ENCODE measurements around the gene TMEM44.
"Not testable (repeated sequence)": the region's sequence is repeated elsewhere in the genome, so short reads cannot be mapped to it uniquely, and the experiment has no call there.

Gene TMEM44

DNA sequence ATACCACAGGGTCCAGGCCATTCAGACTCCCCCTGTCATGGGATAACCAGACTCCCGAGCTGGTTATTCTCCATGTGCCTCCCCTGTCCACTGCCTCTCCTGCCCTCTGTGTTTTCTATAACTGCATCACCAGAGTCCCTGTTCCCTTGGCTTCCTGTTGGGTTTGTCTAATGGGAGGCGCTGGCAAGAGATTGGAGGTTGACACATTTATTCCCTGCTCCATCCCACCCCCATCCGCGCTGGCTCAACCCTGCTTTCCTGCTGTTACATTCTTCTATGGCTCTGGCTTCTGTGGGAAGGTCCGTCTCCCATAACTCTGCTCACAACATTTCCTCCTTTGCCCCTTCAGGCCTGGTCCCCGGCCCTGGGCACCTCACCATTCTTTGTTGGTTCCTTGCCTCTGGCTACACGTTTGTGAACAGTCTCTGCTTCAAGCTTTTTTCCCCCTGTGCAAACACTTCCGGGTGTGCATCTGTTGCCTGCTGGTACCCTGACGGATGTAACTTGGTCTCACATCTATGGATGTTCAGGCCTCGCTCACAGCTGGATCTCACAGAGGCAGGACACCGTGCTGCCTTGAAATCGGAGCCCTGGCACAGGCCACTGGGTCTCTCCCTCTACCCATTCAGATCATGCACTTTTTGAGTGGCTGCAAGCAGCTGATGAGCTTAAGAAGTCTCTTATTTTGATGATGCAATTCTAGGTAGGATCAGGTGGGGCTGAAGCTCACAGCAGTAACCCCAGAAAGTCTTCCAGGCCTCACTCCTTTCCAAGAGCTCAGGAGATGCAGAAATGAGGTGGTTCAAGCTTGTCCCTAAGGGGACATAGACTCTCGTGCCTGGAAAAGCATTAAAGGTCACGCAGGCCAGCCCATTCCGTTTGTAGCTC, 77.8 kb downstream of the TMEM44 start:
- DNase-seq (ENCODE audit: low spot score): no peak

DNA sequence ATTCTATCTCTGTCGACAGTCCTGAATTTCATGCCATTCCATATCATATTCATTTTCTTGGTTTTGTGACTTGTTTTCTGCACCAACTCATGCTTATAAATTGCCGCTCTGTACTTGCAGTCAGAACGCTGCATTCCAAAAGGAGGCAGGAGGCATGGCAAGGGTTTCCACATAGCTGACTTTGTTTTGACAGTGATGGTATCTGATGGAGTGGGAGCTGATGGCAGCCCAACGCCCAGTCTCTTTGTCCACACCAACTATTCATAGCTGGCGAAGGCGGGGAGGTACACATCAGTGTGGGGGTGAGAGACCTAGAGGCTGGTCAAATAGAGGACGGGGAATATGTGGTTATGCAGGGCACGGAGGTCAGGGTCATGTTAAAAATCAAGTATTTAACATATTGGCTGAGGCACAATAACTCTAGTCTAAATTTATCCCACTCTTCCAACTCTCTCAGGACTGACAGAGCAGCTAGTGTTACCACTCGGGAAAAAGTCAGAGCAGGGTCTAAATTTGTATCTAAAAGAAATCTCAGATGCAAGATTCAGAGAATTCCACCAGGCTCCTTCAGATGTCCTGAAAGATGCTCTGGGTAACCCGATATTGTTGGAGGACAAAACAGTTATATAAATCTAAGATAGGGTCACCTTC, 78.6 kb downstream of the TMEM44 start:
- DNase-seq (ENCODE audit: low spot score): no peak

GRCh38 chr3:194552327-194552949, 80.8 kb downstream of the TMEM44 start:
- no peak for DNase-seq (ENCODE audit: low spot score)

DNA sequence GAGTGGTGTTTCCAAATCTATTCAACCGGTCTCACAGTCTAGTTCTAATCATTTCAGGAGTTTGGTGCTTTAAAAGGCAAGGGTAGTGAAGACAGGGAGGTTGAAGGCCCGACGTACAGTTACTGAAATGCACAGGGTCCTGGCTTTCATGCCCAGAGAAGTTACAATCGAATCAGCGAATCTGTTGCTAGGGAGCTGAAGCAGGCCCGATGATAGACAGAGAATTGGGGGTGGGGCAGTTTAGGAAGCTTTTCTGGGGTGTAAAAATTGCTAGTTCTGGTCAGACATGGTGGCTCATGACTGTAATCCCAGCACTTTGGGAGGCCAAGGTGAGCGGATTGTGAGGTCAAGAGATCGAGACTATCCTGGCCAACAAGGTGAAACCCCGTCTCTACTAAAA, 83.4 kb downstream of the TMEM44 start:
- DNase-seq (ENCODE audit: low spot score): no peak

GRCh38 chr3:194548346-194549321, 84.6 kb downstream of the TMEM44 start:
- DNase-seq (ENCODE audit: low spot score): no peak

- DNase-seq (ENCODE audit: low spot score): no peak
These were observed 86.2 kb downstream of the TMEM44 start for GRCh38 chr3:194547042-194547441.

DNA sequence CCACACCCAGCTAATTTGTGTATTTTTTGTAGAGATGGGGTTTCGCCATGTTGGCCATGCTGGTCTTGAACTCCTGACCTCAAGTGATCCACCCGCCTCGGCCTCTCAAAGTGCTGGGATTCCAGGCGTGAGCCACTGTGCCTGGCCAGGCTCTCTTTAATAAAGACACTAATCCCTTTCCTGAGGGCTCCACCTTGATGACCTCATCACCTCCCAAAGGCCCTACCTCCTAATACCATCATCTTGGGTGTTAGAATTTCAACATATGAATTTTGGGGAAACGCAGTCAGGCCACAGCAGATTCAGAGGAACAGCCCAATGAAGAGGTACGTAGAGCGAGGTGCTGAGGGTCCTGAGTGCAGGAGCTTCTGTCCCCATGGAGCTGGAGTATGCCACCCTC, 87.7 kb downstream of the TMEM44 start:
- DNase-seq (ENCODE audit: low spot score): not testable (repeated sequence)

DNA sequence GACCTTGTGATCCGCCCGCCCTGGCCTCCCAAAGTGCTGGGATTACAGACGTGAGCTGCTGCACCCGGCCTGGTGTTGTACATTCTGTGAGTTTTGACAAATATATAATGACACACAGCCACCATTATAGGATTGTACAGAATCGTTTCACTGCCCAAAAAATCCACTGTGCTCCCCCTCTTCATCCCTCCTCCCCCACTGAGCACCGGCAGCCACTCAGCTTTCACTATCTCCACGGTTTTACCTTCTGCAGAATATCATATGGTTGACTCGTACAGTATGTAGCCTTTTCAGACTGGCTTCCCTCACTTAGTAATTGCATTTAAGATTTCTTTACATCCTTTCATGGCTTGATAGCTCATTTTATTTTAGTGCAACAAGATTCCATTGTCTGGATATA, 89.7 kb downstream of the TMEM44 start:
- DNase-seq (ENCODE audit: low spot score): no peak

GRCh38 chr3:194541483-194541882, 91.7 kb downstream of the TMEM44 start:
- no peak for DNase-seq (ENCODE audit: low spot score)

GRCh38 chr3:194540274-194540905, 92.8 kb downstream of the TMEM44 start:
- DNase-seq (ENCODE audit: low spot score): no peak

DNA sequence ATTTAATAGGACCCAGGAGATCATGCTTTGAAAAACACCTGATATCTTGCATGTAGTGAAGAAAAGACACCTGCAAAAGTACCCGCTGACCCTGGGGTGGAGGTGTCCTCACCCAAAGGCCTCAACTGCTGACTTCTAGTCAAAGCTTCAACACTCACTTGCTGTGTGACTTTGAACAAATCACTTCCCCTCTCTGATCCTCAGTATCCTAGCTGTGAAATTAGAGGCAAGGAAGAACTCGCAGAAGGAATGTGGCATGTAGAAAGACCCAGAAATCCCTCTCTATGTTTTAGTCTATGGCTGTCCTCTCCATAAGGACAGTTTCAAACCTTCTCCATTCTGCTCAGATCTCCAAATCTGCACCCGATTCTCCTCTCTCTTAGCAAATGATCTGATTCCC, 93.7 kb downstream of the TMEM44 start:
- DNase-seq (ENCODE audit: low spot score): no peak

DNA sequence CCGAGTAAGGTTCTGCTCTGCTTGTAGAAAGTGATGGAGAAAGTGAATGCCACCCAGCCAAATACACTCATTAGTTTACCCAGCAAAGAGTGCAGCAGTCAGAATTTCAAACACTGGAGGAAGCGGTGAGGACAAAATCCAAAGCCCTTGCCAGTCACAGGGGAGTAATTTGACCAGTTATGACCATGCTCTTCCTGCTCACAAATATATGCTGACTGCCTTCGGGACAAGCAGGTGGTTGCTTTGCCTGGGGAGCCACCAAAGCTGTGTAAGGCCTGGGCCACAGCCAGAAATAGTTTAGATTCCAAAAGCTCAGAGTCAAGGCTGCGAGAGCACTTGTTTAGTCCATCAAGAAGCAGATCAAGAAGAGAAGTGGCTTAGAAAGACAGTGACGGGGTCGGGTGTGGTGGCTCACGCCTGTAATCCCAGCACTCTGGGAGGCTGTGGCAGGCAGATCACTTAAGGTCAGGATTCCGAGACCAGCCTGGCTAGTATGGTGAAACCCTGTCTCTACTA, 95.4 kb downstream of the TMEM44 start:
- peak; percentile 43 for DNase-seq (ENCODE audit: low spot score)

All from iPS-NIHi11 (cell line).